Cardiac muscle cell (in vitro differentiated cells and primary cell): Measurements from ENCODE around the gene PACS1. TPM values are rescaled to one million over a fixed set of nuclear protein-coding genes. Genes with fewer than 3 reads are reported as not detected.
A peak's percentile ranks its signal among the peaks of the same experiment; 100 is the strongest.
"Not testable (repeated sequence)": the region's sequence is repeated elsewhere in the genome, so short reads cannot be mapped to it uniquely, and the experiment has no call there.

Source experiments
- DNase-seq, 2 donors: peaks; one replicate each; pipeline versions ENCODE4 v3.0.0 to v3.0.0-alpha.2; 2010 to 2017; ENCODE audit warnings: low read depth in 1 of 2, low spot score in 1 of 2
- H3K27ac ChIP-seq: fragments of 200-600 bp; sonication (generic); 2 replicates; pipeline ENCODE4 v1.5.1; 2016
- H3K27me3 ChIP-seq: fragments of 200-600 bp; sonication (generic); 2 replicates; pipeline ENCODE4 v1.6.0; 2016; ENCODE audit warnings: control low read depth
- H3K36me3 ChIP-seq: fragments of 200-600 bp; sonication (generic); 2 replicates; pipeline ENCODE4 v1.5.1; 2016; ENCODE audit warnings: control low read depth
- H3K4me1 ChIP-seq: fragments of 200-600 bp; sonication (generic); 2 replicates; pipeline ENCODE4 v1.8.1; 2017; ENCODE audit warnings: low read depth, mild to moderate bottlenecking, mixed run types
- H3K4me3 ChIP-seq: fragments of 200-600 bp; sonication (generic); 2 replicates; pipeline ENCODE4 v1.5.1; 2016; ENCODE audit warnings: mild to moderate bottlenecking
- H3K9me3 ChIP-seq: fragments of 200-600 bp; sonication (generic); 2 replicates; pipeline ENCODE4 v1.5.1; 2017; ENCODE audit warnings: low read depth, mild to moderate bottlenecking, control low read depth
- CTCF ChIP-seq: IDR thresholded peaks from 2 replicates; pipeline ENCODE4 v1.5.1; 2012; ENCODE audit warnings: low read depth, mild to moderate bottlenecking, low read length
- polyA plus RNA-seq: library from polyadenylated mRNA; unstranded; fragments of >200 nt; fragmentation: Nextera tagmentation; extraction: Ambion mirVana; gene quantifications from 2 replicates; pipeline ENCODE4 v1.2.1, GENCODE V29; 2016
- total RNA-seq: library from RNA; depleted of rRNA; stranded (reverse); fragments of >200 nt; gene quantifications from 2 replicates; pipeline ENCODE4 v1.2.3, GENCODE V29; 2016

Gene PACS1
- total RNA-seq (62.1 and 62.6 TPM in 2 replicates), polyA plus RNA-seq (61.6 and 97.8 TPM in 2 replicates)

DNA sequence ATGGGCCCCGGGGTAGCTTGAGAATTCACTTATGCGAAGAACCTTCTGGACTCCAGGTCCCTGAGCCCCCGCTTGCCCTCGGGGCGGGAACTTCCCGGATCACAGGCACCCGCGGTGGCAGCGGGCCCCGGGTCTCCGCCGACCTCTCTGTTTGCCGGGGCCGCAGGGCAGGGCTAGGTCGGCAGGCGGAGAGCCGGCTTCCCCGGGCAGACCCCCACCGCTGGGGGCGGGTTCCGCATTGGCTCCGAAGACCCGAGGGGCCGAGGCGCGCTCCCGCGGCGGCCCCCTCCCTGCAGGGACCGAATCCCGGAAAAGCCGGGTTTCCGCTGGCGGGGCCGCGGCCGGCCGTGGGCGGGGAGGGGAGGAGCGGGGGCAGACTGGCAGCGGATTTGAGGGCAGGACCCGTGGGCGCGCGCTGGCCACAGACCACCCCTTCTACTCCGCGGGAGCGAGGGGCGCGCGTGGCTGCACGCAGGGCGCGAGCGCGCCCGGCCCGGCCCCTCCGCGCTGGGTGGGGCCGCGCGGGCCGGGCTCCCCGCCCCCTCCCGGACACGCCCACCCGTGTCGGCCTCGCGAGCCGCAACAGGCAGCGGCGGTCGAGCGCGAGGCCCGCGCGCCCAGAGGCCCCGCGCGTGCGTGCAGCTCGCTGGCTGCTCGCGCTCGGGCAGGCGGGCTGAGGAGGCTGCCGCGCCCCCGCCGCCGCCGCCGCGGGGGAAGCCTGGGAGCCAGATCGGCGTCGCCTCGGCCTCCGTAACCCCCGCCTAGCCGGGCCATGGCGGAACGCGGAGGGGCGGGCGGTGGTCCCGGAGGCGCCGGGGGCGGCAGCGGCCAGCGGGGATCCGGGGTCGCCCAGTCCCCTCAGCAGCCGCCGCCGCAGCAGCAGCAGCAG is at the start of gene PACS1:
Gene PACS1, plus strand, starts transcription at position 558 of the 889 bp plus-strand sequence. Its CDS starts 215 bp downstream, at position 773.
- Histone ChIP-seq H3K27me3 (no peaks in the 10 kb centered on the region), H3K4me3 (peak within 1 kb of the TSS; percentile 87), H3K27ac (peak within 1 kb of the TSS; percentile 94), H3K36me3 (peaks cover 28% of the 10 kb centered on the region), H3K4me1 (peaks cover 24% of the 10 kb centered on the region), H3K9me3 (no peaks in the 10 kb centered on the region)
- peak; percentile 80 to 95 for DNase-seq
- TF ChIP-seq CTCF, result no peak

GRCh38 chr11:66020618-66021357 is 49.3 kb upstream of the PACS1 start:
- Histone ChIP-seq H3K27ac (no peak overlapping the region), H3K9me3 (no peaks in the 10 kb centered on the region), H3K4me3 (no peak overlapping the region), H3K4me1 (no peaks in the 10 kb centered on the region), H3K36me3 (no peaks in the 10 kb centered on the region), H3K27me3 (peaks cover 12% of the 10 kb centered on the region)
- no peak for TF ChIP-seq CTCF
- DNase-seq, result peak in 1 of 2 donors; percentile 64

DNA sequence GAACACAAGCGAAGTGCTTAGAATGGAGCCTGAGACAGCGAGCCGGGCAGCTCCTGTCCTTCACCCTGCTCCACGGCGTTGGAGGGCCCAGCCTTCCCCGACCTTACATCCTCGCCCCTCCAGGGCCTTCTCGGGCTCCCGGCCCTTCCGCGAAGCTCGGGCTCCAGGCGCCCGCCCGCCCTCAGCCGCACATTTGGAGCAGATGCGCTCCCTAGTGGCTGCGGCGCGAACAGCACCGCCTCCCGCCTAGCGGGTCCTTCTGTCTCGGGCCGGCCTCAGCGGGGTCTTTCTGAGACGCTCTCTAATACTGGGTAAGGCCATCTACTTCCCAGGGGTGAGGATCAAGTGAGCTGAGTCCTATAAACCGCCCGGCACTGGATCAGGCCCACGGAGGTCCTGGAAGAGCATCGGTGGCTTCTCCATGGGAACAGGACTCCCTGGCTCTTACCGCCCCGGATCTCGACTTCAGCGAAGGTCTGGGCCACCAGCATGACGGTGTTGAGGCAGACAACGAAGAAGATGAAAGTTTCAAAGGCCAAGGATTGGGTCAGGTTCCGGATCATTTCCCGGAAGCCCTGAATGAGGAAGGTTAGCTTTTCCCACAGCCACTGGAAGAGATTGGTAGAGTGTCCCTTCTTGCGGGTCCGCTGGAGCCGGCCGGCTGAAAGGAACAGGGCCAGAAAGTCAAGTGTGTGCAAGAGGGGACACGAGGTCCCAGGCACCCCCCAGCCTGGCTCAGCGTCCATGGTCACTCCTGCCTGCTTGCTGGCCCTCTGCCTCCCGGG is 47.5 kb upstream of the PACS1 start:
- Histone ChIP-seq H3K36me3 (no peaks in the 10 kb centered on the region), H3K27ac (no peak overlapping the region), H3K27me3 (peaks cover 12% of the 10 kb centered on the region), H3K9me3 (no peaks in the 10 kb centered on the region), H3K4me3 (no peak overlapping the region), H3K4me1 (no peaks in the 10 kb centered on the region)
- DNase-seq, result peak; percentile 69 to 82
- TF ChIP-seq CTCF, result peak; percentile 93

GRCh38 chr11:66023186-66023440 is 47.0 kb upstream of the PACS1 start:
- H3K9me3 ChIP-seq, H3K4me3 ChIP-seq, H3K4me1 ChIP-seq, DNase-seq, H3K27ac ChIP-seq, H3K36me3 ChIP-seq: not testable (repeated sequence)
- H3K27me3 ChIP-seq, result peaks cover 12% of the 10 kb centered on the region

DNA sequence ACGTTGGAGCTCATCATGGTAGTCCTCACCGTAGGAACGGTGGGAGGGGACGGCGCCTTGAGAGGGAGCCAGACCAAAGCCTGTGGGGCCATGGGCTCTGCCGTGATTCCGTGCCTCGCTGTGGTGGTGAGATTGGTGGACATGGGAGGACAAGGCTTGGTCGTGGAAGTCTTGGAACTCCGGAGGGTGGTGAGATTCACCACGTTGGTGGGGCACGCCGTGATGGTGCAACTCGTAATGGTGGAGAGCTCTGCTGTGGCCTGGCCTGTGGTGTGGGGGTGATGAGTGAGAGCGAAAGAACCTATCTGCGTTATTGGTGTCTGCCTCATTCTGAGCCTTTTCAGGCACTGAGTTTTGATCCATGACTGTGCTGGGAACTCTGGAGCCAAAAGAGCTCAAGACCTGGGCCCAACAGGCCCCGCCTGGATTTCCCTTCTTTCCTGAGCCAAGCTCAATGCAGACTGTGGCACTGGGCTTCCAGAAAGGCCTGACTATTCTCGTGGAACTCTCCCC is 44.0 kb upstream of the PACS1 start, which contains the start of gene CATSPER1:
Gene CATSPER1, minus strand, starts transcription at position 463 of the 513 bp plus-strand sequence. Its CDS starts 100 bp downstream, at position 363.
- no peak within 1 kb of the TSS for H3K4me3 ChIP-seq
- no peak for TF ChIP-seq CTCF
- no peaks in the 10 kb centered on the region for H3K4me1 ChIP-seq
- peaks cover 12% of the 10 kb centered on the region for H3K27me3 ChIP-seq
- DNase-seq, result no peak
- H3K36me3 ChIP-seq, result no peaks in the 10 kb centered on the region
- no peak within 1 kb of the TSS for H3K27ac ChIP-seq
- no peaks in the 10 kb centered on the region for H3K9me3 ChIP-seq
